Caki2 (cell line): Measurements from ENCODE around the gene PRR7. TPM values are rescaled to one million over a fixed set of nuclear protein-coding genes. Genes with fewer than 3 reads are reported as not detected.
"Not testable (repeated sequence)": the region's sequence is repeated elsewhere in the genome, so short reads cannot be mapped to it uniquely, and the experiment has no call there.

Experiments used
- DNase-seq: peaks from one replicate; pipeline ENCODE4 v3.0.0-alpha.2; 2015; ENCODE audit warnings: low read depth
- in situ Hi-C: cut with HindIII; loops from 2 replicates; pipeline ENCODE4 v1.10.0; 2016; ENCODE audit warnings: low sequenced_read_pairs, low pct_unique_long_range_greater_than_20kb, mixed read lengths
- total RNA-seq: library from RNA; depleted of rRNA; stranded (reverse); fragments of >200 nt; shearing (Covaris generic); gene quantifications from 2 replicates; pipeline ENCODE4 v1.2.3, GENCODE V29; 2014; ENCODE audit warnings: low replicate concordance; rRNA removed

The PRR7 gene, protein sequence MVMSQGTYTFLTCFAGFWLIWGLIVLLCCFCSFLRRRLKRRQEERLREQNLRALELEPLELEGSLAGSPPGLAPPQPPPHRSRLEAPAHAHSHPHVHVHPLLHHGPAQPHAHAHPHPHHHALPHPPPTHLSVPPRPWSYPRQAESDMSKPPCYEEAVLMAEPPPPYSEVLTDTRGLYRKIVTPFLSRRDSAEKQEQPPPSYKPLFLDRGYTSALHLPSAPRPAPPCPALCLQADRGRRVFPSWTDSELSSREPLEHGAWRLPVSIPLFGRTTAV
- total RNA-seq, result 49.8 and 50.5 TPM in 2 replicates

DNA sequence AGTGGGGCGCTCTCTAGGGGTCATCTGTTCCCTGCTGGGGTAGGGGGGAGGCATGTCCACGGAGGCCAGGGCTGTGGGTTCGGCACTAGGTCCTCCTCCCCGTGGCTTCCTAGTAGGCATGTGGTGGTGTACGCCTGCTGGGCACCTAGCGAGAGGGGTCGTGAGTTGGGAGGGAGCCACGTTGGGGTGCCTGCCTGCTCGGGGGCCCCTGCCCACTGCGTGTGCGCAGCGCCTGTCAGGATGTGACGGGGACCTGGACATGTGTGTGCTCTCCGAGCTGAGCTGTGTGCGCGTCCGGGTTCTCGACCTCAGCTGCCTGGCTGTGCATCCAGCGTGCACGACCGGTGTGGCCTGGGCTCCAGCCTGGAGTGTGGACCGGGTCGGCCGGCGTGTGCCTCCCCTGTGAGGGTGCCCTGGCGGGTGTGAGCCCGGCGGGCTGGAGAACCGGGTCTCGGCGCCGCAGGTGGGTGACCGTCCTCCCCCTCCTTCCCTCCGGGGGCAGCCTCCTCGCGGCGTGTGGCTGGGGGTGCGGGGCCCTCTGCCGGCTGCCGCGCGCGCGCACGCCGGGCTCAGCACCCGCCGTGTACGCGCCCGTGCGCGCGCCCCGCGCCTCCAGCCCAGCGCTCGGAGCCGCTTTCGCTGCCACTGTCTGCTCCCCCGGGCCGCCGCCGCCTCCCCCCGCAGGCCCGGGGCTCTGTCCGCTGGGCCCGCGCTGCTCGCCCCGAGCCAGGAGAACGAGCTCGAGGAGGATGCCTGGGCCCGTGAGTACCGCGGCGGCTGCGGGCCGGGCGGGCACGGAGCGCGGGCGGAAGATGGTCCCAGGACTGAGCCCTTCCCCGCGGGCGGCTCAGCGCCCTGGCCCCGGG lies at the start of gene PRR7:
Gene PRR7 (plus strand): TSS at position 615 of the 866 bp plus-strand sequence. CDS start 8,254 bp downstream, outside the sequence.
- peak; percentile 78 for DNase-seq
- in situ Hi-C loops, result no loop called here

DNA sequence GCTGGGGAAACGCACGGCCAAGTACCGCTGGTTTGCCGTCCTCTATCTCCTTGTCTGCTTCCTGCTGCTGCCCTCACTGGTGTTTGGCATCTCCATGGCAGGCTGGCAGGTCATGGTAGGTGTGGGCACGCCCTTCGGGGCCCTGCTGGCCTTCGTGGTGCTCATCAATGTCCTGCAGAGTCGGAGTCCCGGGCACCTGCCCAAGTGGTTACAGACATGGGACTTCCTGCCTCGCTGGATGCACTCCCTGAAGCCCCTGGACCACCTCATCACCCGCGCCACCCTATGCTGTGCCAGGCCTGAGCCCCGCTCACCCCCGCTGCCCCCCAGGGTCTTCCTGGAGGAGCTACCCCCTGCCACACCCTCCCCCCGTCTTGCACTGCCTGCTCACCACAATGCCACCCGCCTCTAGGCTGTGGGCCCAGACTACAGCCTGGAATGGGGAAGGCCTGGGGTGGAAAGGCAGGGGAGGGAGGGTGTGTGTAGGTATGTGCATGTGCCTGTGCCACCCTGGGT lies 48.7 kb upstream of the PRR7 start:
- DNase-seq, result no peak
- in situ Hi-C loops, result no loop called here

DNA sequence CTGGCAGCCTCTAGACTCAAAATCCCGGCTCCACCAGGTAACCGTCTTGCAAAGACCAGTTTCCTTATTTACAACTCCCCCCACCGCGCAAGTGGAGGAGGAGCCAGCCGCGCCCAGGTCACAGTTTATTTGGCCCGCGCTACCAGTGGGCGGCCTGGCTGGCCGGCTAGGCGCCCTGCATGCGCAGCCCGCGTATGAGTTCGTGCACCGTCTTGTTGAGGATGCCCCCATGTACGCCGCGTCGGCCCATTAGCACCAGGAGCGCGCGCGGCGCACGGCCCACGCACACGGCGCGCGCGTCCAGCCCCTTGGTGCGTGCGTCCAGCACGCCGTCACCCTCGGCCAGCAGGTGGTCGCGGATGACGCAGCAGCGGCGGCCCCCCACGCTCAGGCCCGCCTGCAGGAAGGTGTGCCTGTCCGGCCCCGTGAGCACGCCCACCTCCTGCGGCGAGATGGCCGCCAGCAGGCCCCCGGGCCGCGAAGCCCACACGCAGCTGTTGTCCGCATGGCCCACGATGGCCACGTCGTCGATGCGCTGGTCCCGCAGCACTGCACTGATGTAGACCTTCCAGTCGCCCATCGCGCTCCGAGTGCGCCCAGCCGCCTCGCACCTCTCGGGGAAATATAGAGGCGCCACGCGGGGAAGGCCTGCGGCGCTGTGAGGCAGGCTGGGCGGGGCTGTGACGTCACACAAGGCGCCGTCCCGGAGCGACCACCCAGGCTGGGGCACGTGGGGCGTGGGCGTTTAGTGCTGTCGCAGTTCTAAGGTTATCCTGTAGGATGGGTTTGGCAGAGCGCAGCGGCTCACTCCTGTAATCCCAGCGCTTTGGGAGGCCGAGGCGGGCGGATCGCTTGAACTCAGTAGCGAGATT lies 46.4 kb upstream of the PRR7 start, which contains the start of gene PFN3:
Gene PFN3 (minus strand): TSS at position 665 of the 872 bp plus-strand sequence. CDS start 85 bp downstream, at position 580.
- in situ Hi-C loops, result no loop called here
- no peak for DNase-seq

DNA sequence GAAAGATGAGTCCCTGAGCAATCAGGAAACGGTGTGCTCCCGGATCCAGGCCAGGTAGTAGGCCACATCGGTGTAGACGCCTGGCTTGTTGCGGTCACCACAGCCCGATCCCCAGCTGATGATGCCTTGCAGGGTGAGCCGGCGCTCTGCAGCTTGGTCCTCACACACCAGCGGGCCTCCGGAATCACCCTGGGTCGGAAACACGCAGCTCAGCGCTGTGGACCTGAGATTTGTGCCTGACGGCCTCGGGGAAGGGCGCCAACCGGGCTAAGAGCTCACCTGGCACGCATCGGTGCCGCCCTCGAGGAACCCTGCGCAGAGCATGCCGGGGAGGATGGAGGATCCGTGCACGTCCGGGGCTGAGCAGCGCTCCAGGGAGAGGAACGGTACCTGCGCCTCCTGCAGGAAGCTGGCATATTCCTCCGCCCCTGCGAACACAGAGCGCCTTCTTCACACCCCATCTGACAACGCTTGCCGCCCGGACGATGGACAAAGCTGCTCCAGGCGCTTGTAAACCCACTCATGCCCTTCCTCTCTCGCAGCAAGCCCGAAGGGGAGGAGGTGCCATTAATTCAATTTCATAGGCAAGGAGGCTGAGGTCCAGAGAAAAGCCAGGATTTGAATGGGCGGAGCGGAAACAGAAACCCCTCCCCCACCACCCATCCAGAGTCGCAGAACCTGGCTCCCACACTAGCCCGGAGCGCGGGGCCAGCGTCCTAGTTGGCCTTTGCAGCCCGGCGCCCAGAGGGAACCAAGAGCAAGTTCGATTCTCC lies 44.2 kb upstream of the PRR7 start:
- in situ Hi-C loops, result no loop called here
- DNase-seq, result peak; percentile 96

DNA sequence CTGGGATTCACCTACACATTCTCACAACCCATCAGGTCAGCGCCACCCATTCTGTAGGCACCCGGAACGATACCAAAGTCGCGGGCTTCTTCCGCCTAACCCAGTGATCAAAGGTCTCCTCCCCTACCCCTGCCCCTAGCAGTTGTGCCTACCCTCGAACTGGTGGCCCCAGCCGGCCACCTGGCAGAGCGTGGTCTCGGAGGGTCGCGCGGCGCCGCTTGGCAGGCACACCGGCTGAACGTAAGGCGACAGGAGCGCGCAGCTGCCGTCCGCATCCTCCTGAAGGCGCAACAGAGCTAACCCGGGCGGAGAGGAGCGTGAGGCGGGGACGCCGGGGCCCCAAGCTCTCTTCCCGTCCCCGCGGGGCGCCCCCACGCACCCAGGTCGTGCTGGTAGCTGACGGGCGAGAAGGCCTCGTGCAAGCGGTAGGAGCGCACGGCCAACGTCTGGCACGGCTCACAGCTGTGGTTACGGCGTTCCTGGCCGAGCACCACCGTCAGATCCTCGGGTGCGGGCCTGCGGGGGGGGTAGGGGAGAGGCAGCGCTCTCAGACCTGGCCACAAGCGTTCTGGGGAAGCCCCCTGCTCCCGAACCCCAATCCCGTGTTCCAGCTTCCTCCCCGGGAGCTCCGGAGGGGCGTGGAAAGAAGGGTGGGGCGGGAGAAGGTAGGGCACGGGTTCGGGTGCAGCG lies 43.4 kb upstream of the PRR7 start:
- in situ Hi-C loops, result no loop called here
- DNase-seq, result peak; percentile 75

DNA sequence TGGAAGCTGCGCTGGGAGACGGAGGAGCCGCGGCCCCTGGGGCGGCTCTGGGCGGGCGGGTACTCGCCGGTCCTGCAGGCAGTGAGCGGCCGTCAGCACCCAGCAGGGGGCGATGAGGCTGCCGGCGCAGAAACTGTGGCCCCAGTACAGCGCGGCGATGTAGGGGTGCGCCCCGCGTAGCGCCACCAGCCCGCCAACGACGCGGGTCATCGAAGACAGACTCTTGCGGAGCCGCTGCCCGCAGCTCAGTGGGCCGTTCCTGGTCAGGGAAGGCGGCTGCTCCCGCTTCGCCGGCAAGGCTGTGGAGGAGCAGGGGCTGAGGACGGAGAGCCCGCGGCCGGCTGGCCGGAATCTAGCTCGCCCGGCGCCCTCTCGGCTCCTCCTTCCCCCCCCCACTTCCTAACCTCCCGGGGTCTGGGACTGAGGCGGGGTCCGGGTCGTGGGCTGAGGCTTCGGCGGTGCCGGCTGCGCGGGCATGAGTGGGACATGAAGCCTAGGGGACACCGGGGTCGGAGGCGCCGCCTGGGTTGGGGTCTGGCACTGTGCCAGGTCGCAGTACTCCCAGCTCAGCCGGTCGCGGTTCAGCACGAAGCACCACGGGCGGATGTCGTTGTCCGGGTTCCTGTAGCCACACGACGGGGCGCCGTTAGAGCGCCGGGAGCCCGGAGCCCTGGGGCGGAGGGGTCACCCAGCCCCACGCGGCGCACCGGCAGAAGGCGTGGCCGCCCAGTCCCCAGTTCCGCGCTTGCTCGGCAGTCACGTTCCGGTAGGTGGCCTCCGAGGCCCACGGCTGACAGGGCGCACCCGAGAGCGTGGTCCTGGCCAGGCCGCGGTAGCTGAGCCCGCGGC lies 42.6 kb upstream of the PRR7 start:
- in situ Hi-C loops, result no loop called here
- DNase-seq, result peak; percentile 84

DNA sequence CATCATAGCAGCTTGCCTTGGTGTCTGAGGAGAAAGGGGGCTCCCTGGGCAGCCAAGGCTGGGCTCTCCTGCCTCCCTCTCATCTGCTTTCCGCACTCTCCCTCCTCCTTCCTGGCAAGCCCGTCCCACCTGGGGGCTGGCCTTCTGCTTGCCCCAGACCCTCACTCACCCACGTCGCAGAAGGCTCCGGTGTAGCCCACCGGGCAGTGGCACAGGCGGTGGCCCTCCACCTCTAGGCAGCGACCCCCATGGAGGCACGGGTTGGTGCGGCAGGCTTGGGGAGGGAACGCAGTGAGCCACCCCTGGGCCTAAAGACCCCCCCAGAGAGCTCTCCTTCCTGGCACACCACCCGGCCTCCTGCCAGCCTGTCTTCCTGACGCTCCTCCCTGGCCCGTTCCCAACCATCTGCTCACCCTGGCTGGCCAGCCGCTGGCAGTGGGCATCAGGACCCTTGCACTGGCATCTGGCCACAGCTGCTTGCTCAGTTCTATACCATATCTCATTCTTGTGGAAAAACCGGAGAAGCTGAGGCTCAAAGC lies 41.9 kb upstream of the PRR7 start:
- no peak for DNase-seq
- in situ Hi-C loops, result no loop called here

DNA sequence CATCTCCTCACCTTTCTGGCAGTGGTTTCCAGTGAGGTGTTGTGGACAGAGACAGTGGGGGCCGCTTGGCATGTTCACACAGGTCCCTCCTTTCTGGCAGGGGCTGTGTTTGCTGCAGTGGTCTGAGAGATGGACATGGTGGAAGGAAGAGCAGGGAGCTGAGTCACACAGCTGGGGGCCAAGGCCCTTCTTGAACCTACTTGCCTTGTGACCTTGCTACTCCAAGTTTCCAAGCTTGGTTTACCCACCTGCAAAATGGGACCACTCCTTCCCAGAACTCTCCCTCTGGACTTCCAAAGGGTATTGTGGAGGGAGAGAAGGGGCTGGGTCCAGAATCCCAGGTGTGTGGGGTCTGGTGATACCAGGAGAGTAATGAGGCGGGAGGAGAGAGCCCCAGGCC lies 41.3 kb upstream of the PRR7 start:
- no peak for DNase-seq
- in situ Hi-C loops, result no loop called here

DNA sequence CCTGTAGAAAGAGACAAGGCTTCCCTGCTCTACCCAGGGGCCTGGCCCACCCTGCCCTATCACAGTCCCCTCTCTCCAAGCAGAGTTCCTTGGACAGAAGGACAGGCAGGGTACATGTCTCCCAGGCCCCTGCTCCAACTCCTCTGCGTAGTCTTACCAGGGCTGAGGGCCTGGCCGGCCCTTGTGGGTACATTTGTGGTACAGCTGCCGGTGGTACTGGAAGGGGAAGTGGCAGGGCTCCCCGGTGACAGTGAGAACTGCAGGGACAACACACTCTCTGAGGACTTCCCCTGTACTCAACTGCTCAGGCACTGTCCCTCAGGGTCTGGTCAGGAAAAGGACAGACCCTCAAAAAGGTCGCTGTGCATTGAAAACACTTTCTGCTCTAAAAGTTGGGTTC lies 40.8 kb upstream of the PRR7 start:
- DNase-seq, result no peak
- in situ Hi-C loops, result no loop called here

DNA sequence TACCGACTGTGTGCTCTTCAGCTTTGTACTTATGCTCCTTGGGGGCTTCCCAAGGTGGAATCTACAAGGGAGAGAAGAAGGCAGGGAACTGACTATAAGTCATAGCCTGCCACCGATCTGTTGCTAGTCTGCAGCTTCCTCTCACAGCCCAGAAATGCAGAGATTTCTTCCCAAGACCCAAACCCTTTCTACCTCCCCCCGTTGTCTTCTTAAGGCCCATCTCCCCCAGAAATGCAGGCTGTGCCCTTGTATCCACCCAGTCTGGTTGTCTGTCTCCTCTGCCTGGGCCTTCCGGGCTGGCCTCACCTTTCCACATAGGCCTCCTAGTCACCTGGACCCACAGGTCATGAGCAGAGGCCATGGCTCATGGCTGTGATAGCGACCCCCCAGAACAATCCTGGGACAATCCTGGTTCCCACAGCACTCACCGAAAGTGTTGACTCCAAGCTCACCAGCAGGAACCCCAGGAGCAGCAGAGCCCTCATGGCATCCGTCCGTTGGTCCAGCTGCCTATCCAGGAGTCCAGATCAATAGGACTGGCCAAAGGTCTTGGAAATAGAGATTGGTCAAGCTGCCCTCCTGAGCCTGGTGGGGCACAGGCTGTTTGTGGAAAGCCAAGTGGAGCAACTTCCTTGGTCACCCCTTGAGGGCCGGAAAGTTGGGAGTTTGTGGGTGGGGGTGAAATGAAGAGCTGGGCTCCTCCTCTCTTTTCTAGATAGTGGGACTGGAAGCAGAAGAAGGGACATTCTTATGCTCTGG lies 37.4 kb upstream of the PRR7 start, which contains the start of gene F12:
Gene F12 (minus strand): TSS at position 522 of the 759 bp plus-strand sequence. CDS start 37 bp downstream, at position 485.
- DNase-seq, result no peak
- in situ Hi-C loops, result no loop called here

DNA sequence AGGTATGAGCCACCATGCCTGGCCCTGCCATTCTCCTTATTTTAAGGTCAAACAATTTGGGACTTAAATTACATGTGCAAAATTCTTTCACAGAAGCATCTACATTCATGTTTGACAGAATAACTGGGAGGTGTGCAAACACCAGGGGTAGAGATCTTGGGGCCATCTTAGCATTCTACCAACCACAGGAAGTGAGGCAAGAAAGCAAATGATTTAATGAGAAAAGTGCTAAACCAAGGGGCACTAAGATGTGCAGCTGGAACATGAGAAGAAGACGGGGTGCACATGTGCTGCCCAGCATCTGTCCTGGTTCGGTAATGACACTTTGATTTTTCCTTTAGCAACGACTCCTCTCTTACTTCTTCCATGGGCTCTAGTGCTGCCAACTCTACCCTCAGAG lies 36.0 kb upstream of the PRR7 start:
- in situ Hi-C loops, result no loop called here

DNA sequence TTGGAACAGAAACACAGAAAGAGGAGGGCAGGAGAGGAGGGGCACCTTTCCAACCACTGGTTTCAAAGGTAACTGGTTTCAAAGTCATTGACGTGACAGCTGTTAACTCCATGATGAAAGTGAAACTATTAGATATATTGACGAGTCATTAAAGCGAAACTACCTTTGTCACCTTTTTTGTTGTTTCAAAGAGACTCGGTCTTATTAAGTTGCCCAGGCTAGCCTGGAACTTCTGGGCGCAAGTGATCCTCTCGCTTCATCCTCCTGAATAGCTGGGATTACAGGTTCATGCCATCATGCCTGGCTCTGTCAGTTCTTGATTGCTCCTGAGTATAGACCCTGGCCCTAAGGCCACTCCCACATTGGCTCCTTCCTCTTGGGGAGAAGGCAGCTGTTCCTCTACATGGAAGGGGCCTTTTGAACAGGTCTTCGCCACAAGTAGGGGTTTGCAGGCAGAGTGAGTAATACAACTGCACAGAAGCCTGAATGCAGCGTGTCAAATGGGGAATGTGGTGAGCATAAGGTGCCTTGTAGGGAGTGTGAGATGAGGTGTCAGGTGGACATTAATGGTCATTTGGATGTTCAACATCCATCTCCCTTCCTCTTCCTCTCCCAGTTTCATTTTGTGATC lies 33.9 kb upstream of the PRR7 start:
- no peak for DNase-seq
- in situ Hi-C loops, result no loop called here

More for the DNA sequence above, 36.0 kb upstream of the PRR7 start:
- no peak for DNase-seq

DNA sequence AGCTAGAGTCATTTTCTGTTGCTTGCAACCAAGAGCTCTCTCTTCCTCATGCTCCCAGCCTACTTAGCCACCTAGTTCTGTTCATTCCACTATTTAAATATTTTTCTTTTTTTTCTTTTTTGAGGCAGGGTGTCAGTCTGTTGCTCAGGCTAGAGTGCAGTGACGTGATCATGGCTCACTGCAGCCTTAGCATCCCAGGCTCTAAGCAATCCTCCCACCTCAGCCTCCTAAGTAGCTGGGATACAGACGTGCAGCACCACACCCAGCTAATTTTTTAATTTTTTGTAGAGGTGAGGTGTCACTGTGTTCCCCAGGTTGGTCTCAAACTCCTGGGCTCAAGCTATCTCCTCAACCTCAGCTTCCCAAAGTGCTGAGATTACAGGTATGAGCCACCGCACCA lies 32.1 kb upstream of the PRR7 start:
- in situ Hi-C loops, result no loop called here
- DNase-seq, result no peak

DNA sequence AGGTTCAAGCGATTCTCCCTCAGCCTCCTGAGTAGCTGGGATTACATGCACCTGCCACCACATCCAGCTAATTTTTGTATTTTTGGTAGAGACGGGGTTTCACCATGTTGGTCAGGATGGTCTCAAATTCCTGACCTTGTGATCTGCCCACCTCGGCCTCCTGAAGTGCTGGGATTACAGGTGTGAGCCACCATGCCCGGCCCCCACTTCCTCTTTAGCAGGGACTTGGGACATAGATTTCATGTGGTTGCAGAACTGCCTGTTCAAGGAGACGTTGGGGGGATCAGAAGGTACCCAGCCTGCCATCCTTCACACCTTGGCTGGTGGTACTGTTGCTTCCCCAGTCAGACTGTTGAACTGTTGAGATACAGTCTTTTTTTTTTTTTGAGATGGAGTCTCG lies 29.5 kb upstream of the PRR7 start:
- in situ Hi-C loops, DNase-seq: not testable (repeated sequence)

DNA sequence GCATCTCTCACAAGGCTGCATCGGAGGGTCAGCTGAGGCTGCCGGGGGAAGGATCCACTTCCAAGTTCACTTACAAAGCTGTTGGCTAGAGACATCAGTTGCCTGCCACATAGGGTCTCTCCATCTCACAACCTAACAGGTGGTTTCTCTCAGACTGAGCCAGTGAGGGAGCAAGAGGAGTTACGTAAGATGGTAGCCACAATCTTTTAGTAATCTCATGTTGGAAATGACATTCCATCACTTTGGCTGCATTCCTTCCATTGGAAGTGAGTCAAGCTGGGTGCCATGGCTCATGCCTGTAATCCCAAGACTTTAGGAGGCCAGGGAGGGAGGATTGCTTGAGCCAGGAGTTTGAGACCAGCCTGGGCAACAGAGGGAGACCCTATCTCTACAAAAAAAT lies 27.6 kb upstream of the PRR7 start:
- DNase-seq, result no peak
- in situ Hi-C loops, result no loop called here
